Measurements from ENCODE around the gene BLM. TPM values are rescaled to one million over a fixed set of nuclear protein-coding genes. Genes with fewer than 3 reads are reported as not detected.

Gene BLM
- polyA plus RNA-seq, 1 experiment = 2.1 TPM

- TF ChIP-seq, protein P1, sequence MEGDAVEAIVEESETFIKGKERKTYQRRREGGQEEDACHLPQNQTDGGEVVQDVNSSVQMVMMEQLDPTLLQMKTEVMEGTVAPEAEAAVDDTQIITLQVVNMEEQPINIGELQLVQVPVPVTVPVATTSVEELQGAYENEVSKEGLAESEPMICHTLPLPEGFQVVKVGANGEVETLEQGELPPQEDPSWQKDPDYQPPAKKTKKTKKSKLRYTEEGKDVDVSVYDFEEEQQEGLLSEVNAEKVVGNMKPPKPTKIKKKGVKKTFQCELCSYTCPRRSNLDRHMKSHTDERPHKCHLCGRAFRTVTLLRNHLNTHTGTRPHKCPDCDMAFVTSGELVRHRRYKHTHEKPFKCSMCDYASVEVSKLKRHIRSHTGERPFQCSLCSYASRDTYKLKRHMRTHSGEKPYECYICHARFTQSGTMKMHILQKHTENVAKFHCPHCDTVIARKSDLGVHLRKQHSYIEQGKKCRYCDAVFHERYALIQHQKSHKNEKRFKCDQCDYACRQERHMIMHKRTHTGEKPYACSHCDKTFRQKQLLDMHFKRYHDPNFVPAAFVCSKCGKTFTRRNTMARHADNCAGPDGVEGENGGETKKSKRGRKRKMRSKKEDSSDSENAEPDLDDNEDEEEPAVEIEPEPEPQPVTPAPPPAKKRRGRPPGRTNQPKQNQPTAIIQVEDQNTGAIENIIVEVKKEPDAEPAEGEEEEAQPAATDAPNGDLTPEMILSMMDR (IDR thresholded peaks at IDR 0.05; ENCODE audit: low read depth, low read length) = no peak
- Histone ChIP-seq H3K4me3 (ENCODE audit: low read depth, low read length) (no peak overlapping the region), H3K27ac (ENCODE audit: low read depth, low read length) (no peak overlapping the region), H3K27me3 (ENCODE audit: control insufficient read depth, insufficient read depth, low read length) (no peaks in the 10 kb centered on the region), H3K9me3 (ENCODE audit: control insufficient read depth, insufficient read depth, low read length) (no peaks in the 10 kb centered on the region)
- ChIA-PET CTCF (interaction anchor here (1.0 to 1.6 kb wide), 2 partner anchors 69 to 215 kb away, joined by 3 read pairs; partner anchors contain the start of gene HDDC3), POLR2A (no interaction called here)
- no peak for DNase-seq (ENCODE audit: low read depth, low spot score)
These were observed 146.0 kb downstream of the BLM start for GRCh38 chr15:90862964-90863778.

GRCh38 chr15:90863987-90864386 is 146.8 kb downstream of the BLM start:
- TF ChIP-seq, protein P1 (IDR thresholded peaks at IDR 0.05; ENCODE audit: low read depth, low read length) = no peak
- ChIA-PET POLR2A (no interaction called here), CTCF (interaction anchor here (1.0 to 1.6 kb wide), 2 partner anchors 68 to 216 kb away, joined by 3 read pairs; partner anchors contain the start of gene HDDC3)
- Histone ChIP-seq H3K4me3 (ENCODE audit: low read depth, low read length) (no peak overlapping the region), H3K9me3 (ENCODE audit: control insufficient read depth, insufficient read depth, low read length) (no peaks in the 10 kb centered on the region), H3K27ac (ENCODE audit: low read depth, low read length) (no peak overlapping the region), H3K27me3 (ENCODE audit: control insufficient read depth, insufficient read depth, low read length) (no peaks in the 10 kb centered on the region)
- DNase-seq (ENCODE audit: low read depth, low spot score) = no peak

DNA sequence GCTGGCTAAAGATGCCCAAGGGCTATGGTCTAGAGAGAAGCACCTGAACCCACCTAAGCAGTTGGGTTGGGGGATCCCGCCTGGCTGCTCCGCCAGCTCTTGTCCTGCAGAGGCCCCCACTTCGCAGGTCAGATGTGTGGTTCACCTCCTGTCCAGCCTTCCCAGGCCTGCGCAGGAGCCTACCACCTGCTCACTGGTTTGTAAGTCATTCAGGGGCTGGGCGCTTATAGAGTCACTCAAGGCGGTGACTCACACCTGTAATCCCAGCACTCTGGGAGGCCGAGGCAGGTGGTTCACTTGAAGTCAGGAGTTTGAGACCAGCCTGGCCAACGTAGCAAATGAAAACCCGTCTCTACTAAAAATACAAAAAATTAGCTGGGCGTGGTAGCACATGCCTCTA is 147.4 kb downstream of the BLM start:
- CTCF ChIA-PET = interaction anchor here (0.6 to 1.6 kb wide), 3 partner anchors 68 to 217 kb away, joined by 3 to 6 read pairs (median 3); partner anchors contain the start of gene HDDC3
- TF ChIP-seq, protein P1 (IDR thresholded peaks at IDR 0.05; ENCODE audit: low read depth, low read length) = no peak
- no peak for DNase-seq (ENCODE audit: low read depth, low spot score)
- Histone ChIP-seq H3K27ac (ENCODE audit: low read depth, low read length) (no peak overlapping the region), H3K9me3 (ENCODE audit: control insufficient read depth, insufficient read depth, low read length) (no peaks in the 10 kb centered on the region), H3K4me3 (ENCODE audit: low read depth, low read length) (no peak overlapping the region), H3K27me3 (ENCODE audit: control insufficient read depth, insufficient read depth, low read length) (no peaks in the 10 kb centered on the region)
- POLR2A ChIA-PET = no interaction called here

DNA sequence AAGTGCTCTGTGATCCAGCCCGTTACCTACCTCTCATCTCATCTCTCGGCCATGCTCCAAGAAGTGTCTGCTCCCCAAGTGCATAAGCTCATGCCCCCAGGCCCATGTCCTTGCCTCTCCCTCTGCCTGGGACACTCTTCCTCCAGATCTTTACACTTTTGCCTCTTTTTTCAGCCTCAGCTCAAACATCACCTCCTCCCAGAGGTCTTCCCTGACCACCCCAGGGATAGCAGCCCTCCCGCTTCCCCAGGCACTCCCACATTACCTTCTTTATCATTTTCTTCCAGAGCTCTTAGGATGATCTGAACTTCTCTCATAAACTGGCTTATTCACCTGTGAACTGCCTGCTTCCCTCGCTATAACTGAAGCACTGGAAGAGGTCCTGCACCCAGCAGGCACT is 148.6 kb downstream of the BLM start:
- POLR2A ChIA-PET = no interaction called here
- CTCF ChIA-PET = interaction anchor here (1.1 kb wide), 1 partner anchor 218 kb away, joined by 3 read pairs; no protein-coding TSS in a partner anchor
- Histone ChIP-seq H3K4me3 (ENCODE audit: low read depth, low read length) (no peak overlapping the region), H3K9me3 (ENCODE audit: control insufficient read depth, insufficient read depth, low read length) (no peaks in the 10 kb centered on the region), H3K27me3 (ENCODE audit: control insufficient read depth, insufficient read depth, low read length) (no peaks in the 10 kb centered on the region), H3K27ac (ENCODE audit: low read depth, low read length) (no peak overlapping the region)
- DNase-seq (ENCODE audit: low read depth, low spot score) = no peak
- TF ChIP-seq, protein P1 (IDR thresholded peaks at IDR 0.05; ENCODE audit: low read depth, low read length) = no peak

Small RNAs within 50 kb of the gene (small RNA-seq; reads per million reads assigned to genes)
- gene RF00093 (ENCODE audit: insufficient read length, low read depth) (not detected), gene RN7SL363P (ENCODE audit: insufficient read length, low read depth) (not detected)

Other genes with a start within 250 kb of the BLM start
- 21.9 and 23.1 TPM in 2 replicates for gene CRTC3, start 187.4 kb upstream of the BLM start, polyA plus RNA-seq (2011; rRNA removed)
- gene FURIN, start 151.2 kb downstream of the BLM start, polyA plus RNA-seq (2011; rRNA removed) = 14.0 and 21.5 TPM in 2 replicates
- gene FES, start 167.2 kb downstream of the BLM start, polyA plus RNA-seq (2011; rRNA removed) = 5.5 and 7.1 TPM in 2 replicates
- 14.3 and 20.6 TPM in 2 replicates for gene MAN2A2, start 186.0 kb downstream of the BLM start, polyA plus RNA-seq (2011; rRNA removed)
- gene HDDC3, start 215.2 kb downstream of the BLM start, polyA plus RNA-seq (2011; rRNA removed) = 10.0 and 10.3 TPM in 2 replicates
- 63.3 and 69.7 TPM in 2 replicates for gene UNC45A, start 217.9 kb downstream of the BLM start, polyA plus RNA-seq (2011; rRNA removed)
- gene RCCD1, start 237.5 kb downstream of the BLM start, polyA plus RNA-seq (2011; rRNA removed) = 5.6 and 6.1 TPM in 2 replicates